ENCODE data around the gene C6orf132.
"Not testable (repeated sequence)": the region's sequence is repeated elsewhere in the genome, so short reads cannot be mapped to it uniquely, and the experiment has no call there.

C6orf132 gene

DNA sequence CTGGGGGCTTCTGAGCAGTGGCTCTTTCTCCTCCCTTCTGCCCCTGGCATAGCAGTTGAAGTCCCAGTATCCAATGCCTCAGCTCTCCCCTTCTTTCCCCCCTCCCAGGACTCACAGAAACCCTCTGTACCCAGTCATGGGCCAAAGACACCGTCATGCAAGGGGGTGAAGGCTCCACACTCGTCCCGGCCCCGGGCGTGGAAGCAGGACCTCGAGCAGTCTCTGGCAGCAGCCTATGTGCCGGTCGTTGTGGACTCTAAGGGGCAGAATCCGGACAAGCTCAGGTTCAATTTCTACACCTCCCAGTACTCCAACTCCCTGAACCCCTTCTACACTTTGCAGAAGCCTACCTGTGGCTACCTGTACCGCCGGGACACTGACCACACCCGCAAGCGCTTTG, 20.4 kb upstream of the C6orf132 start:
- no peak for DNase-seq (ENCODE audit: low spot score)

GRCh38 chr6:42162384-42162783, 20.0 kb upstream of the C6orf132 start:
- DNase-seq (ENCODE audit: low spot score), result no peak

DNA sequence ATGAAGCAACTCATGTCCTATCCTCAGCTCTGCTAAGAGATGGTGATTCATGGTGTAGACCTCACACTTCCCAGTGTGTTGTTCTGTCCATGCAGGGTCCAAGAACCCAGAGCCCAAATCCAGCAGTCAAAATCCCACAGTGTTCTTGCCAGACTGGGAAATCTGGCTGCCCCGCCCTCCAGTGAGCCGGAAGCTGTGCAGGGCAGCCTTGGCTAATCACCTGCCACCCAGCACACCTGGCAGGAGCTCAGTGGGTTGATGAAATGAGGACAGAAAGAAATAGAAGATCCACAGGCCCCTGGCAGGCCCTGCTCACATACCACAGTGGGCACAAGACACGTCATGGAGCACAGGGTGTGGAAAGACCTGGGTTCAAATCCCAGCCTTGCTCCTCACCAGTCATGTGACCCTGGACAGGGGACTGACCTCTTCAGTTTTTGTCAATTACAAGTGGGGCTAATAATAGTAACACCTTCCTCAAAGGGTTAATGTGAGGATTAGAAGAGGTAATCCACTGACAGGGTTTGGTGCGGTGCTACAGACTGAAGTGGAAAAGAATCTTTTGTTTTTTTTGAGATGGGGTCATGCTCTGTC, 17.1 kb upstream of the C6orf132 start:
- DNase-seq (ENCODE audit: low spot score), result no peak

GRCh38 chr6:42158631-42159030, 16.2 kb upstream of the C6orf132 start:
- no peak for DNase-seq (ENCODE audit: low spot score)

DNA sequence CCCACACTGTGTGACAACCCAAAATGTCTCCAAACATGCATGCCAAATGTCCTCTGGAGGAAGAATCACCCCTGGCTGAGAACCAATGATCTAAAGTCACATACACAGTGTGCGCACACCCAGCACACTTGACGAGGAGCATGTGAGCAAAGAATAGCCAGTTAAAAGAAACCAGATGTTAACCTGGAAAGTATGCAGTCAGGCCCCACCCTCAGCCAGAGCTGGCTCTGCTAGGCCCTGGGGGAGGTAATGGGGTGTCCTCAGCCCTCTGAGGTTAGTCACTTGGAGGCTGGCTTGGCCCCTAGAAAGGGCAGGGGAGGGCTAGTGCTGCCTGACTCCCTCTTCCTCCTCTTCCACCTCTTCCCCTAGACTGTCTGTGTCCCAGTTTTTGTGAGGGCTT, 15.6 kb upstream of the C6orf132 start:
- DNase-seq (ENCODE audit: low spot score), result no peak

DNA sequence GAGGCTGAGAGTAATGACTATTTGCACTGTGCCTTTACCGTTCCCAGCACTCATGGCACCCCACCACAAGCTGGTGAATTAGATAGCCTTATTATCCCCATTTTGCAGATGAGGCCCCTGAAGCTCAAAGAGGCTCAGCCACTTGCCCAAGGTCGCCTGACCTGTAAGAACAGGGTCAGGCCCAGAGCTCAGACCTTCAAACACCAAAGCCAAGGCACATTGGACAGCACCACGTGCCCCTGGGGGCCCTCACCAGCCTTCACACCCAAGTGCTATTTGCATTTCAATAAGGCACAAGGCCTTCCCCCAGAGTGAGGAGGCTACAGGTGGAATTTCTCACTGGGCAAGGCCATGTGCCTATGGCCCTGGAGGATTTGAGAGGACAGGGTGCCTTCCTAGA, 14.2 kb upstream of the C6orf132 start:
- no peak for DNase-seq (ENCODE audit: low spot score)

DNA sequence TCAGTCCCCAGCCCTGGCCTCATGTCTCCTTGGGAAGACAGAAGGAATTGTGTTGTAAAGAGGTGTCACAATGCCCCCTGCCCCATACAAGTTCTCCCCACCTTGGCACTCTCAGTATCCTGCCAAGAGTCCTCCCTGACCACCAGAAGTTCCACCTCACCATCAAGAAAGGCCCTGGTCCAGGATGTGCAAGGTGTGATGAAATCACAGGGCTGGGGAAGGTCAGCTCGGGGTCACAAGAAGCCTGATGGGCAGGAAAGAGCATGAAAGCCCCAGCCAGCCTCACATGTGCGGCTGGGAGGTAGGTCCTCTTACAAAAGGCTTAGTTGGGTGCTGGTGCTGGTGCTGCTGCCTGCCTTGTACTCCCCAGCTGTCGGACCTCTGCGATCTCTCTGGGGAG, 12.9 kb upstream of the C6orf132 start:
- no peak for DNase-seq (ENCODE audit: low spot score)

- no peak for DNase-seq (ENCODE audit: low spot score)
These were observed 12.2 kb upstream of the C6orf132 start for GRCh38 chr6:42154461-42155209.

- no peak for DNase-seq (ENCODE audit: low spot score)
These were observed 11.5 kb upstream of the C6orf132 start for GRCh38 chr6:42153921-42154320.

- not testable (repeated sequence) for DNase-seq (ENCODE audit: low spot score)
These were observed 10.3 kb upstream of the C6orf132 start for GRCh38 chr6:42152528-42153213.

GRCh38 chr6:42152024-42152423, 9.6 kb upstream of the C6orf132 start:
- DNase-seq (ENCODE audit: low spot score), result no peak

DNA sequence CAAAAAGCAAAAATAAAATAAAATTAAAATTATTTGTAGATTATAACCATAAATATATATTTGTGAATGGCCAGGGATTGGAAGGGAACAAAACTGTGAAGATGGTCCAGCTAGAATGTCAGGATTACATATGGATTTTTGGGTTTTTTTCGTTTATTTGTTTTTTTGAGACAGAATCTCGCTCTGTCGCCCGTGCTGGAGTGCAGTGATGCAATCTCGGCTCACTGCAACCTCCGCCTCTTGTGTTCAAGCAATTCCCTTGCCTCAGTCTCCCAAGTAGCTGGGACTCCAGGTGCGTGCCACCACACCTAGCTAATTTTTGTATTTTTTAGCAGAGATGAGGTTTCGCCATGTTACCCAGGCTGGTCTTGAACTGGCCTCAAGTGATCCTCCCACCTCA, 7.8 kb upstream of the C6orf132 start:
- no peak for DNase-seq (ENCODE audit: low spot score)

DNA sequence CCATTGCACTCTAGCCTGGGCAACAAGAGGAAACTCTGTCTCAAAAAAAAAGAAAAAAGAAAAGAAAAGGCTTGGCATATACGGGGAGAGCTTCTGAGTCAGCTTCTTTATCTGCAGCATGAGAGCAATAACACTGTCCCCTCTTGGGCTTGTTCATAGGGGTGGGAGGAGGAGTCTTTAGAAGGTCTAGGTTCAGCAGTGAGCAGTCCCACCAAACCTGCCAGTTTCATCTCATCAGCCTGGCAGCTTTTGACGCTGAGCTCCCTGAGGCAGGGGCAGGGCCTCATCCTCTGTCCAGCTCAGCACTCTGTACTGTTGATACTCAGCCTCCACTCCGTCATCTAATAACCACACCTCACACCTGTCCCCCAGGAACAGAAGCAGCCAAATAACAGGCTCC, 5.6 kb upstream of the C6orf132 start:
- no peak for DNase-seq (ENCODE audit: low spot score)

- no peak for DNase-seq (ENCODE audit: low spot score)
These were observed 4.7 kb upstream of the C6orf132 start for GRCh38 chr6:42147138-42147562.

DNA sequence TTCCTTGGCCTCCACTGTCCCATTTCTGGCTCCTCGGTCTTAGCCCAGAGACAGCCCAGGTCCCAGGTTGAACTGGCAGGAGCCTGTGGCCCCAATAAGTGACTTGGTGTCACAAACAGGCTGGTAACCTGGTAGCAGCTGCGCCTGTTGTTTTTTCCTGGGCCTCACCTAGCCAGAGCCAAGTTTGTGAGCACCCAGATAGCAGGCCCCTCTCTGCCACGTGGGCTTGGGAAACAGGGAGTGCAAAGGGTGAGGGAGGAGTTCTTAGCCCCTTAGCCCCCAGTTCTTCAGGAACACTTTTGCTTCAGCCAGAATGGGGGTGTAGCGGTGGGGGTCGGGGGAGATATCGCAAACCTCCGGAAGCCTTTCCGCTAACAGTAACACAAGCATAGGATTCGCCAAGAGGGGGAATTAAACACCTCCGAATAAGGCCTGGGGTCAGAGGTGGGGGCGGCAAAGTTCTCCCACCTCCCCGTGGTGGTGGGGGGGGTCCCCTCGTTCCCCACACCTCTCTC, 760 bp downstream of the C6orf132 start:
- no peak for DNase-seq (ENCODE audit: low spot score)

DNA sequence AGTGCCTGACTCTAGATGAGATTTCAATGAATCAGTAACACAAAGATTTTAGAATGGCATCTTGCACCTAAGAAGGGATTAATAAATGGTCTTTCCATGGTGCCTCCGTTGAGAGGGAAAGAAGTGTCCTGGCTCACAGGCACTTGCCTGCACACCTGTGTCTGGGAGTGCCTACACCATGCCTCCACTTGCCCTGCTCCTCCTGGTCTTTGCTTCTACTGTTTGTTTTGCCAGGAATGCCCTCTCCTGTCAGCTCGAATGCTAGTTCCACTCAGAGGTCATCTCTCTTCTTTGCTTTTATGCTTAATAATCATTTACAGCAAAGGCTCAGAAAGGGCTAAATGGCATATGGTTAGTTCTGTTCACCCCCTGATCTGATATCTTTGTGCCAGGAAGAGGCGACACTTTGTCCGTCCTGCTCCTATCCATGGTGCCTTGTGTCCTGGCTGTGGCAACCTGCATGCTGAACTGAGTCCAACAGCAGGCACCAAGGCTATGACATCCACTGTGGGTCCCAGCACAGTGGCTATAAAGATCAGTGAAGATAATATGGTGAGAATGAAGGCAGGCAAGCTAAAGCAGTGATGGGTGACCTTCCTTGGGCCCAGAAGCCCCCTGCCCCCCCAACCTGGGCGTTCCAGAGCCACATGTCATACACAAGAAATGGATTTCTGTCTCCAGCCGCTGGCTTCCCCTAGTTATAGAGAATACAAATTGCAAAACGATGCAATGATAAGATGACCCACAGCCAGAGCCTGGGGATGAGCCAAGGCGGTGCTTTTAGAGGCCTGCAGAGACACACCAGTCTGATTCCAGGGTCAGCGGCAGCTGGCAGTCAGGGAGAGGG, 1.4 kb downstream of the C6orf132 start:
- no peak for DNase-seq (ENCODE audit: low spot score)

GRCh38 chr6:42140032-42140431, 2.4 kb downstream of the C6orf132 start:
- no peak for DNase-seq (ENCODE audit: low spot score)

- DNase-seq (ENCODE audit: low spot score), result no peak
These were observed 3.5 kb downstream of the C6orf132 start for GRCh38 chr6:42138630-42139619.

DNA sequence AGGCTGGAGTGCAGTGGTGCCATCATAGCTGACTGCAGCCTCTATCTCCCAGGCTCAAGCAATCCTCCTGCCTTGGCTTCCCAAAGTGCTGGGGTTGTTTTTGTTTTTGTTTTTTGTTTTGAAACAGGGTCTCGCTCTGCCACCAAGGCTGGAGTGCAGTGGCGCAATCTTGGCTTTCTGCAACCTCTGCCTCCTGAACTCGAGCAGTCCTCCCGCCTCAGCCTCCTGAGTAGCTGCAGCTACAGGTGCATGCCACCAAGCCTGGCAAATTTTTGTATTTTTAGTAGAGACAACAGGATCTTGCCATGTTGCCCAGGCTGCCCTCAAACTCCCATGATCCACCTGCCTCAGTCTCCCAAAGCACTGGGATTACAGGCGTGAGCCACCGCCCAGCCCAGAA, 4.2 kb downstream of the C6orf132 start:
- no peak for DNase-seq (ENCODE audit: low spot score)

- DNase-seq (ENCODE audit: low spot score), result no peak
These were observed 5.1 kb downstream of the C6orf132 start for GRCh38 chr6:42137194-42137753.

Measured in D341Med (cell line).